GM18505 (cell line): Measurements from ENCODE around the gene CAAP1.

Source experiments
- ATAC-seq: cut with Tn5 transposase; IDR thresholded peaks from one replicate; pipeline ENCODE4 v1.9.1; 2021; ENCODE audit not compliant: unreplicated experiment
- POLR2A ChIP-seq: IDR thresholded peaks from 4 replicates; pipeline ENCODE4 v1.6.1; 2011; ENCODE audit warnings: borderline replicate concordance; ENCODE audit not compliant: insufficient read depth, insufficient read length; ENCODE audit errors: extremely low read depth

Gene CAAP1

DNA sequence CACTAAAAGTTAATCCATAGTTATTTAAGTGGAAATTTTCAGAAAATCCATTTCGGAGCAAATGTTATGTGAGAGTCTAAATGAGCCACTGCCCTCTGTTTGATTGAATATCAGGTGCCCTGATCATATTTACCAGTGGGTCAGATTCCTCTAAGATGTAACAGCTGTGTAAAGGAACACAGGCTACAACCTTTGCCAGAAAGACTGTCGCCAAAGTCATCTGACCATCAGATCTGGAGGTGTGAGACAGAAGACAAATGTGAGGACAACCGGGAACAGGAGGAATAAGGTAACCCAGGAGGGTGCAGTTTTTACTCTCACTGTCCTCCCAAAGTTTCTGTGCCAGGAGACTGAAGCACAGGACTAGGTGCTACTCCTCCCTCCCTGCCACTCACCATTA lies 90.8 kb downstream of the CAAP1 start:
- no peak for TF ChIP-seq POLR2A
- ATAC-seq, result no peak

DNA sequence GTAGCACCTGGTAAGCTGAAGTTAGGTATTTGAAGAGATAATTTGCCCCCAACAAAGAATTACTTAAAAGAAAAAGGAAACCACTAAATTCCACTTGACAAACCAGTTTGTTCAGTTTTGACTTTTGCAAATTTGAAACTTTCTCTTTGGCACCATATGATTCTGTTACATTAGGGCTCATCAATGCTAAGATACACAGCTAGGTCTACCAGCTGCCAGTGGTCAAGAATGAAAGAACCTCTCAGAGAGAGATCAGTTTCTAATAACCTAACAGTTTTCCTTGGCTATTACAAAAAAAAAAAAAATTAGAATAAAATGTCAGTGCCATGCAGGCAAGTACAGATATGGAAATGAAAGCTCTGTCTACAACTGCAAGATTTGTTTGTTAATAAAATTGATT lies 92.3 kb downstream of the CAAP1 start:
- no peak for TF ChIP-seq POLR2A
- ATAC-seq, result no peak

DNA sequence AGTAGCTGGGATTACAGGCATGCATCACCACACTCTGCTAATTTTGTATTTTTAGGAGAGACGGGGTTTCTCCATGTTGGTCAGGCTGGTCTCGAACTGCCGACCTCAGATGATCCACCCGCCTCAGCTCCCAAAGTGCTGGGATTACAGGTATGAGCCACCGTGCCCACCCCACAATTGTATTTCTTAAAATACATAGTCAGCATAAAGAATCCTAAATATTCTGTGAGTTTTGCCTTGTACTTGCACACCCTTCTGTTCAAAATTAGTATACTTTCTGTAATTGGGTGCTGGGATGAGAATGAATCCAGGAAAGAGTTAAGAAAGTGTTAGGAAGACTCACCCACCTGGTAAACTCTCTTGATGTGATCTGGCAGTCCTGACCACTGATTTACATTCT lies 101.3 kb downstream of the CAAP1 start:
- no peak for ATAC-seq
- TF ChIP-seq POLR2A, result no peak
